WTC11 (cell line): ENCODE measurements around the gene FAM151A. TPM values are rescaled to one million over a fixed set of nuclear protein-coding genes. Genes with fewer than 3 reads are reported as not detected.

Experiments used
- ATAC-seq: fragments of 200-7000 bp; cut with Tn5 transposase; 2 replicates; pipeline ENCODE4 v1.10.0; 2021; ENCODE audit warnings: mild to moderate bottlenecking, moderate library complexity
- CTCF ChIA-PET: fragments of 300-600 bp; sonication (Branson Sonifier 250); formaldehyde crosslinking; loops from one replicate; lab custom pipeline; 2021; ENCODE audit warnings: antibody characterized with exemption; lab: Charles Lee
- POLR2A ChIA-PET: fragments of 350-600 bp; sonication (Branson Sonifier 250); formaldehyde crosslinking; loops from one replicate; lab custom pipeline; 2021; ENCODE audit warnings: antibody characterized with exemption; lab: Charles Lee
- DNase-seq: peaks from one replicate; pipeline ENCODE4 v3.0.0; 2021; ENCODE audit warnings: low spot score
- H3K27ac Mint-ChIP-seq: 2 replicates; pipeline ENCODE4 v1.8.0; 2021; ENCODE audit warnings: mixed read lengths
- H3K27me3 Mint-ChIP-seq: 2 replicates; pipeline ENCODE4 v1.8.0; 2021; ENCODE audit warnings: low read depth, mild to moderate bottlenecking, moderate library complexity, mixed read lengths
- H3K36me3 Mint-ChIP-seq: 2 replicates; pipeline ENCODE4 v1.8.0; 2021; ENCODE audit warnings: mixed read lengths
- H3K4me1 Mint-ChIP-seq: 2 replicates; pipeline ENCODE4 v1.8.0; 2022; ENCODE audit warnings: mixed read lengths
- H3K4me3 Mint-ChIP-seq: 2 replicates; pipeline ENCODE4 v1.8.0; 2021; ENCODE audit warnings: mild to moderate bottlenecking, moderate library complexity, mixed read lengths
- H3K9me3 Mint-ChIP-seq: 2 replicates; pipeline ENCODE4 v1.8.0; 2021; ENCODE audit warnings: mixed read lengths
- ATF1 ChIP-seq: sonication (generic); formaldehyde crosslinking; IDR thresholded peaks from 2 replicates; pipeline ENCODE4 v1.8.1; 2023; ENCODE audit warnings: mild to moderate bottlenecking, moderate library complexity, missing genetic modification reagents
- CREM ChIP-seq: sonication (generic); formaldehyde crosslinking; IDR thresholded peaks from 2 replicates; pipeline ENCODE4 v1.8.1; 2022; ENCODE audit warnings: mild to moderate bottlenecking, missing genetic modification reagents, moderate library complexity
- NFYB ChIP-seq: sonication (generic); formaldehyde crosslinking; conservative IDR thresholded peaks from 2 replicates; pipeline ENCODE4 v1.8.0; 2022; ENCODE audit warnings: low read depth, missing genetic modification reagents
- NR2C2 ChIP-seq: sonication (generic); formaldehyde crosslinking; IDR thresholded peaks from 2 replicates; pipeline ENCODE4 v1.8.0; 2022; ENCODE audit warnings: mild to moderate bottlenecking, missing genetic modification reagents
- PRRX2 ChIP-seq: fragments of 250-450 bp; sonication (Bioruptor Pico); IDR thresholded peaks from 2 replicates; pipeline ENCODE4 v1.8.0; 2021; ENCODE audit warnings: mild to moderate bottlenecking
- SMAD3 ChIP-seq: sonication (generic); formaldehyde crosslinking; IDR thresholded peaks from 2 replicates; pipeline ENCODE4 v1.8.0; 2022; ENCODE audit warnings: missing genetic modification reagents, mild to moderate bottlenecking, borderline replicate concordance
- TCF7 ChIP-seq: sonication (generic); formaldehyde crosslinking; IDR thresholded peaks from 2 replicates; pipeline ENCODE4 v1.8.0; 2022; ENCODE audit warnings: mild to moderate bottlenecking, low read depth, missing genetic modification reagents, moderate library complexity
- ZBTB21 ChIP-seq: sonication (generic); formaldehyde crosslinking; IDR thresholded peaks from 2 replicates; pipeline ENCODE4 v1.8.1; 2023; ENCODE audit warnings: mild to moderate bottlenecking, missing genetic modification reagents, borderline replicate concordance
- ZNF121 ChIP-seq: sonication (generic); formaldehyde crosslinking; IDR thresholded peaks from 2 replicates; pipeline ENCODE4 v1.8.0; 2023; ENCODE audit warnings: missing genetic modification reagents
- ZNF396 ChIP-seq: fragments of 250-450 bp; sonication (Bioruptor Pico); IDR thresholded peaks from 2 replicates; pipeline ENCODE4 v1.8.0; 2021; ENCODE audit warnings: mild to moderate bottlenecking, moderate library complexity, borderline replicate concordance
- total RNA-seq: library from RNA; stranded (reverse); gene quantifications from 3 replicates; pipeline ENCODE4 v1.2.3, GENCODE V29; 2021
- TF ChIP-seq, protein P1 (sequence below): sonication (generic); formaldehyde crosslinking; IDR thresholded peaks from 2 replicates; pipeline ENCODE4 v1.8.0; 2023; ENCODE audit warnings: missing genetic modification reagents, mild to moderate bottlenecking, borderline replicate concordance
- TF ChIP-seq, protein P2 (sequence below): sonication (generic); formaldehyde crosslinking; IDR thresholded peaks from 2 replicates; pipeline ENCODE4 v1.8.0; 2022; ENCODE audit warnings: mild to moderate bottlenecking, missing genetic modification reagents
- TF ChIP-seq, protein P3 (sequence below): sonication (generic); formaldehyde crosslinking; IDR thresholded peaks from 2 replicates; pipeline ENCODE4 v1.8.1; 2022; ENCODE audit warnings: missing genetic modification reagents, borderline replicate concordance
- TF ChIP-seq, protein P4 (sequence below): sonication (generic); formaldehyde crosslinking; IDR thresholded peaks from 2 replicates; pipeline ENCODE4 v1.8.1; 2022; ENCODE audit warnings: mild to moderate bottlenecking, moderate library complexity, missing genetic modification reagents
- TF ChIP-seq, protein P5 (sequence below): fragments of 250-450 bp; sonication (Bioruptor Pico); IDR thresholded peaks from 2 replicates; pipeline ENCODE4 v1.9.0; 2021; ENCODE audit warnings: mild to moderate bottlenecking
- TF ChIP-seq, protein P6 (sequence below): sonication (generic); formaldehyde crosslinking; IDR thresholded peaks from 2 replicates; pipeline ENCODE4 v1.8.1; 2022; ENCODE audit warnings: low read depth, missing genetic modification reagents, borderline replicate concordance

The FAM151A gene
- total RNA-seq, 1 experiment from 2014 or later = 0.11 TPM

DNA sequence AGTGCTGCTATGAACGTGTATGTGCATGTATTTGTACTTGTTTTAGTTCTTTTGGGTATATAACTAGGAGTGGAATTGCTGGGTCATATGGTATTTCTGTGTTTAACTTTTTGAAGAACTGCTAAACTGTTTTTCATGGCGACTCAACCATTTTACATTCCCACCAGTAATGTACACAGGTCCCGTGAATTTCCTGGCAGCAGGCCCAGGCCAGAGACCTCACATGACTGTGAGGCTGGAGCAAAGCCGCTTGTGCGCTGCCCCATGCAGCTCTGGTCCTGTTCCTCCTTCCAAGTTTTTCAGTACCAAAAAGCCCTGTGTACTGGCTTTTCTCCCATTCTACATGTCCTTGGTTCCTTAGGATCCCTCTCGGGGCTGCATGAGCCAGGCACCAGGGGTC is 45.7 kb downstream of the FAM151A start (continued):
- TF ChIP-seq, protein P1, sequence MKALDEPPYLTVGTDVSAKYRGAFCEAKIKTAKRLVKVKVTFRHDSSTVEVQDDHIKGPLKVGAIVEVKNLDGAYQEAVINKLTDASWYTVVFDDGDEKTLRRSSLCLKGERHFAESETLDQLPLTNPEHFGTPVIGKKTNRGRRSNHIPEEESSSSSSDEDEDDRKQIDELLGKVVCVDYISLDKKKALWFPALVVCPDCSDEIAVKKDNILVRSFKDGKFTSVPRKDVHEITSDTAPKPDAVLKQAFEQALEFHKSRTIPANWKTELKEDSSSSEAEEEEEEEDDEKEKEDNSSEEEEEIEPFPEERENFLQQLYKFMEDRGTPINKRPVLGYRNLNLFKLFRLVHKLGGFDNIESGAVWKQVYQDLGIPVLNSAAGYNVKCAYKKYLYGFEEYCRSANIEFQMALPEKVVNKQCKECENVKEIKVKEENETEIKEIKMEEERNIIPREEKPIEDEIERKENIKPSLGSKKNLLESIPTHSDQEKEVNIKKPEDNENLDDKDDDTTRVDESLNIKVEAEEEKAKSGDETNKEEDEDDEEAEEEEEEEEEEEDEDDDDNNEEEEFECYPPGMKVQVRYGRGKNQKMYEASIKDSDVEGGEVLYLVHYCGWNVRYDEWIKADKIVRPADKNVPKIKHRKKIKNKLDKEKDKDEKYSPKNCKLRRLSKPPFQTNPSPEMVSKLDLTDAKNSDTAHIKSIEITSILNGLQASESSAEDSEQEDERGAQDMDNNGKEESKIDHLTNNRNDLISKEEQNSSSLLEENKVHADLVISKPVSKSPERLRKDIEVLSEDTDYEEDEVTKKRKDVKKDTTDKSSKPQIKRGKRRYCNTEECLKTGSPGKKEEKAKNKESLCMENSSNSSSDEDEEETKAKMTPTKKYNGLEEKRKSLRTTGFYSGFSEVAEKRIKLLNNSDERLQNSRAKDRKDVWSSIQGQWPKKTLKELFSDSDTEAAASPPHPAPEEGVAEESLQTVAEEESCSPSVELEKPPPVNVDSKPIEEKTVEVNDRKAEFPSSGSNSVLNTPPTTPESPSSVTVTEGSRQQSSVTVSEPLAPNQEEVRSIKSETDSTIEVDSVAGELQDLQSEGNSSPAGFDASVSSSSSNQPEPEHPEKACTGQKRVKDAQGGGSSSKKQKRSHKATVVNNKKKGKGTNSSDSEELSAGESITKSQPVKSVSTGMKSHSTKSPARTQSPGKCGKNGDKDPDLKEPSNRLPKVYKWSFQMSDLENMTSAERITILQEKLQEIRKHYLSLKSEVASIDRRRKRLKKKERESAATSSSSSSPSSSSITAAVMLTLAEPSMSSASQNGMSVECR (CRISPR knock-in tag) = no peak
- TF ChIP-seq SMAD3 (CRISPR knock-in tag) = no peak
- TF ChIP-seq, protein P2, sequence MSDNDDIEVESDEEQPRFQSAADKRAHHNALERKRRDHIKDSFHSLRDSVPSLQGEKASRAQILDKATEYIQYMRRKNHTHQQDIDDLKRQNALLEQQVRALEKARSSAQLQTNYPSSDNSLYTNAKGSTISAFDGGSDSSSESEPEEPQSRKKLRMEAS (CRISPR knock-in tag) = no peak
- TF ChIP-seq, protein P3, sequence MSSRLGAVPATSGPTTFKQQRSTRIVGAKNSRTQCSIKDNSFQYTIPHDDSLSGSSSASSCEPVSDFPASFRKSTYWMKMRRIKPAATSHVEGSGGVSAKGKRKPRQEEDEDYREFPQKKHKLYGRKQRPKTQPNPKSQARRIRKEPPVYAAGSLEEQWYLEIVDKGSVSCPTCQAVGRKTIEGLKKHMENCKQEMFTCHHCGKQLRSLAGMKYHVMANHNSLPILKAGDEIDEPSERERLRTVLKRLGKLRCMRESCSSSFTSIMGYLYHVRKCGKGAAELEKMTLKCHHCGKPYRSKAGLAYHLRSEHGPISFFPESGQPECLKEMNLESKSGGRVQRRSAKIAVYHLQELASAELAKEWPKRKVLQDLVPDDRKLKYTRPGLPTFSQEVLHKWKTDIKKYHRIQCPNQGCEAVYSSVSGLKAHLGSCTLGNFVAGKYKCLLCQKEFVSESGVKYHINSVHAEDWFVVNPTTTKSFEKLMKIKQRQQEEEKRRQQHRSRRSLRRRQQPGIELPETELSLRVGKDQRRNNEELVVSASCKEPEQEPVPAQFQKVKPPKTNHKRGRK (CRISPR knock-in tag) = no peak
- no peak for TF ChIP-seq ZNF396 (CRISPR knock-in tag)
- TF ChIP-seq CREM (CRISPR knock-in tag) = no peak
- no peak for TF ChIP-seq ZBTB21 (CRISPR knock-in tag)
- TF ChIP-seq, protein P4, sequence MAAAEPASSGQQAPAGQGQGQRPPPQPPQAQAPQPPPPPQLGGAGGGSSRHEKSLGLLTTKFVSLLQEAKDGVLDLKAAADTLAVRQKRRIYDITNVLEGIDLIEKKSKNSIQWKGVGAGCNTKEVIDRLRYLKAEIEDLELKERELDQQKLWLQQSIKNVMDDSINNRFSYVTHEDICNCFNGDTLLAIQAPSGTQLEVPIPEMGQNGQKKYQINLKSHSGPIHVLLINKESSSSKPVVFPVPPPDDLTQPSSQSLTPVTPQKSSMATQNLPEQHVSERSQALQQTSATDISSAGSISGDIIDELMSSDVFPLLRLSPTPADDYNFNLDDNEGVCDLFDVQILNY (CRISPR knock-in tag) = no peak
- TF ChIP-seq PRRX2 = no peak
- no peak for TF ChIP-seq ATF1 (CRISPR knock-in tag)
- TF ChIP-seq, protein P5, sequence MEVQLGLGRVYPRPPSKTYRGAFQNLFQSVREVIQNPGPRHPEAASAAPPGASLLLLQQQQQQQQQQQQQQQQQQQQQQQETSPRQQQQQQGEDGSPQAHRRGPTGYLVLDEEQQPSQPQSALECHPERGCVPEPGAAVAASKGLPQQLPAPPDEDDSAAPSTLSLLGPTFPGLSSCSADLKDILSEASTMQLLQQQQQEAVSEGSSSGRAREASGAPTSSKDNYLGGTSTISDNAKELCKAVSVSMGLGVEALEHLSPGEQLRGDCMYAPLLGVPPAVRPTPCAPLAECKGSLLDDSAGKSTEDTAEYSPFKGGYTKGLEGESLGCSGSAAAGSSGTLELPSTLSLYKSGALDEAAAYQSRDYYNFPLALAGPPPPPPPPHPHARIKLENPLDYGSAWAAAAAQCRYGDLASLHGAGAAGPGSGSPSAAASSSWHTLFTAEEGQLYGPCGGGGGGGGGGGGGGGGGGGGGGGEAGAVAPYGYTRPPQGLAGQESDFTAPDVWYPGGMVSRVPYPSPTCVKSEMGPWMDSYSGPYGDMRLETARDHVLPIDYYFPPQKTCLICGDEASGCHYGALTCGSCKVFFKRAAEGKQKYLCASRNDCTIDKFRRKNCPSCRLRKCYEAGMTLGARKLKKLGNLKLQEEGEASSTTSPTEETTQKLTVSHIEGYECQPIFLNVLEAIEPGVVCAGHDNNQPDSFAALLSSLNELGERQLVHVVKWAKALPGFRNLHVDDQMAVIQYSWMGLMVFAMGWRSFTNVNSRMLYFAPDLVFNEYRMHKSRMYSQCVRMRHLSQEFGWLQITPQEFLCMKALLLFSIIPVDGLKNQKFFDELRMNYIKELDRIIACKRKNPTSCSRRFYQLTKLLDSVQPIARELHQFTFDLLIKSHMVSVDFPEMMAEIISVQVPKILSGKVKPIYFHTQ (CRISPR knock-in tag) = no peak
- TF ChIP-seq, protein P6, sequence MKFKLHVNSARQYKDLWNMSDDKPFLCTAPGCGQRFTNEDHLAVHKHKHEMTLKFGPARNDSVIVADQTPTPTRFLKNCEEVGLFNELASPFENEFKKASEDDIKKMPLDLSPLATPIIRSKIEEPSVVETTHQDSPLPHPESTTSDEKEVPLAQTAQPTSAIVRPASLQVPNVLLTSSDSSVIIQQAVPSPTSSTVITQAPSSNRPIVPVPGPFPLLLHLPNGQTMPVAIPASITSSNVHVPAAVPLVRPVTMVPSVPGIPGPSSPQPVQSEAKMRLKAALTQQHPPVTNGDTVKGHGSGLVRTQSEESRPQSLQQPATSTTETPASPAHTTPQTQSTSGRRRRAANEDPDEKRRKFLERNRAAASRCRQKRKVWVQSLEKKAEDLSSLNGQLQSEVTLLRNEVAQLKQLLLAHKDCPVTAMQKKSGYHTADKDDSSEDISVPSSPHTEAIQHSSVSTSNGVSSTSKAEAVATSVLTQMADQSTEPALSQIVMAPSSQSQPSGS (CRISPR knock-in tag) = no peak
- no peak for TF ChIP-seq NFYB (CRISPR knock-in tag)

DNA sequence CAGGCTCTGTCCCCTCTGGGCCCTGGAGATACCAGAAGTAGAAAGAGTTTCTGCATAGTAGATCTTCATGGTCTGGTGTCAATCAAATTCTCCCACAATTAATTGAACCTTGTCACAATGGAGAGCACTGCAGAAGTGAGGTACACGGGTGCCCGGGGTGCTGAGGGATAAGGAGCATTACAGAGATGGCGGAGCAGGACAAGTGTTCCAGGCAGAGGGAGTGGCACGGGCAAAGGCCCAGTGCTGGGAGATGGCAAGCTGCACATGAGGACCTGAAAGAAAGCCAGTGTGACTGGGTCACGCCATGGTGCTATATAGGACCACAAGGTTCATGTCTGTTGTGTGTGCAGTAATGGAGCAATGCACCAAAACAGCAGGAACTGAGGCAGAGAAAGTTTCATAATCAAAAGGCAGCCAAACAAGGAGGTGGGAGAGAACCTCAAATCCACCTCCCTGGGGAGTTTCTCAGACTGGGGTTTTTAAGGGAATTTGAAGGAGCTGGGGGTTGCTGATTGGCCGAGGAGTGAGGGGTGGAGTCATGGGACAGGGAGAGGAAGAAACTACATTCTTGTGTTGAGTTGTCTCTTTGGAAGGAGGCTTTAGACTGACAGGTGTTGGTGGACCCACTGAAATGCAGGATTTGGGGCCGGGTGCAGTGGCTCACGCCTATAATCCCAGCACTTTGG is 47.6 kb downstream of the FAM151A start:
- no peak for TF ChIP-seq NR2C2 (CRISPR knock-in tag)
- peak; percentile 40; the same call in 1 of the 2 replicates for TF ChIP-seq ZNF121 (CRISPR knock-in tag)
- no peak for TF ChIP-seq TCF7
- ATAC-seq (no peak), DNase-seq (no peak)
- ChIA-PET POLR2A (no interaction called here), CTCF (interaction anchor here (1.0 to 1.7 kb wide), 3 partner anchors 10 to 27 kb away, joined by 4 to 7 read pairs (median 4); no protein-coding TSS in a partner anchor)
- H3K27ac Mint-ChIP-seq = no peak overlapping the region; the same call in 1 of the 2 replicates
- peaks cover 54% of the 10 kb centered on the region for H3K4me1 Mint-ChIP-seq
- H3K9me3 Mint-ChIP-seq = no peaks in the 10 kb centered on the region
- H3K27me3 Mint-ChIP-seq = no peaks in the 10 kb centered on the region
- H3K36me3 Mint-ChIP-seq = no peaks in the 10 kb centered on the region
- no peak overlapping the region for H3K4me3 Mint-ChIP-seq
